Measurements from ENCODE around the gene CEMIP.

GRCh38 chr15:80920271-80920699 lies 141.1 kb downstream of the CEMIP start:
- TF ChIP-seq CTCF (IDR thresholded peaks at IDR 0.05), result no peak
- no peak for TF ChIP-seq POLR2A (IDR thresholded peaks at IDR 0.05)

Measured in adrenal gland (tissue), 5 donors.